Neural cell (in vitro differentiated cells): Measurements from ENCODE around the gene HNRNPAB. TPM values are rescaled to one million over a fixed set of nuclear protein-coding genes. Genes with fewer than 3 reads are reported as not detected.

ENCODE experiments used
- H2AFZ ChIP-seq: fragments of 200-600, 300-800 bp; sonication (generic), shearing (Covaris generic); 2 replicates; pipeline ENCODE4 v1.6.0; 2014; ENCODE audit warnings: low read depth, mild to moderate bottlenecking, antibody characterized with exemption, low read length, moderate library complexity
- H3F3A ChIP-seq: fragments of 200-600 bp; shearing (Covaris generic); 2 replicates; pipeline ENCODE4 v1.6.1; 2016; ENCODE audit warnings: mild to moderate bottlenecking, moderate library complexity, mixed read lengths, antibody characterized with exemption, low read length; ENCODE audit not compliant: insufficient read depth, poor library complexity, severe bottlenecking
- H3K27ac ChIP-seq: fragments of 200-600, 300-800 bp; sonication (generic), shearing (Covaris generic); 2 replicates; pipeline ENCODE4 v1.5.1; 2014; ENCODE audit warnings: mild to moderate bottlenecking, low read length, moderate library complexity
- H3K27me3 ChIP-seq: fragments of 300-800, 200-600 bp; sonication (generic), shearing (Covaris generic); 2 replicates; pipeline ENCODE4 v1.6.0; 2014; ENCODE audit warnings: mild to moderate bottlenecking, low read depth, low read length, moderate library complexity; ENCODE audit not compliant: insufficient read depth
- H3K36me3 ChIP-seq: fragments of 300-800, 200-600 bp; sonication (generic), shearing (Covaris generic); 2 replicates; pipeline ENCODE4 v1.5.1; 2014; ENCODE audit warnings: mild to moderate bottlenecking, antibody characterized with exemption, low read length, moderate library complexity; ENCODE audit not compliant: insufficient read depth
- H3K4me2 ChIP-seq: fragments of 300-800, 200-600 bp; sonication (generic), shearing (Covaris generic); 2 replicates; pipeline ENCODE4 v1.6.0; 2014; ENCODE audit warnings: mild to moderate bottlenecking, low read length
- H3K4me3 ChIP-seq: fragments of 300-800, 200-600 bp; sonication (generic), shearing (Covaris generic); 2 replicates; pipeline ENCODE4 v1.5.1; 2014; ENCODE audit warnings: mild to moderate bottlenecking, low read length, moderate library complexity
- H3K79me2 ChIP-seq: fragments of 200-600 bp; shearing (Covaris generic); replicated peaks from 2 replicates; pipeline ENCODE4 v1.6.0; 2014; ENCODE audit warnings: mild to moderate bottlenecking, low read length, moderate library complexity; ENCODE audit not compliant: insufficient read depth
- H3K9ac ChIP-seq: fragments of 300-800, 200-600 bp; sonication (generic), shearing (Covaris generic); 2 replicates; pipeline ENCODE4 v1.6.1; 2016; ENCODE audit warnings: mild to moderate bottlenecking, low read length, mixed read lengths
- H3K9me2 ChIP-seq: fragments of 200-600 bp; shearing (Covaris generic); 2 replicates; pipeline ENCODE4 v1.6.1; 2016; ENCODE audit warnings: mild to moderate bottlenecking, low read length, mixed read lengths; ENCODE audit not compliant: insufficient read depth
- H3K9me3 ChIP-seq: fragments of 200-600, 300-800 bp; sonication (generic), shearing (Covaris generic); 2 replicates; pipeline ENCODE4 v1.6.1; 2016; ENCODE audit warnings: mild to moderate bottlenecking, mixed run types, low read length, moderate library complexity, mixed read lengths
- H4K20me1 ChIP-seq: fragments of 200-600 bp; shearing (Covaris generic); 2 replicates; pipeline ENCODE4 v1.6.1; 2016; ENCODE audit warnings: mild to moderate bottlenecking, mixed run types; ENCODE audit not compliant: insufficient read depth
- CTCF ChIP-seq: fragments of 450-650 bp; IDR thresholded peaks from 2 replicates; pipeline ENCODE4 v1.5.1; 2014; ENCODE audit warnings: antibody characterized with exemption, mild to moderate bottlenecking, moderate library complexity; ENCODE audit not compliant: poor library complexity, severe bottlenecking
- EP300 ChIP-seq: fragments of 450-650 bp; conservative IDR thresholded peaks from 2 replicates; pipeline ENCODE4 v1.6.1; 2014; ENCODE audit warnings: antibody characterized with exemption, mild to moderate bottlenecking, moderate library complexity; ENCODE audit not compliant: poor library complexity, severe bottlenecking
- EZH2 ChIP-seq: fragments of 200-600, 300-800 bp; shearing (Covaris generic), sonication (generic); IDR thresholded peaks from 2 replicates; pipeline ENCODE4 v1.6.1; 2014; ENCODE audit warnings: antibody characterized with exemption, low read length, borderline replicate concordance, mild to moderate bottlenecking; ENCODE audit not compliant: insufficient read depth, poor library complexity, severe bottlenecking
- MXI1 ChIP-seq: fragments of 450-650 bp; conservative IDR thresholded peaks from 2 replicates; pipeline ENCODE4 v1.6.1; 2014; ENCODE audit warnings: antibody characterized with exemption, mild to moderate bottlenecking; ENCODE audit not compliant: poor library complexity, severe bottlenecking
- POLR2AphosphoS5 ChIP-seq: IDR thresholded peaks from 2 replicates; pipeline ENCODE4 v1.6.1; 2012
- RAD21 ChIP-seq: fragments of 450-650 bp; conservative IDR thresholded peaks from 2 replicates; pipeline ENCODE4 v1.6.1; 2014; ENCODE audit warnings: antibody characterized with exemption, mild to moderate bottlenecking, moderate library complexity
- REST ChIP-seq: IDR thresholded peaks from 2 replicates; pipeline ENCODE4 v1.6.1; 2012; ENCODE audit warnings: borderline replicate concordance
- SMC3 ChIP-seq: fragments of 450-650 bp; conservative IDR thresholded peaks from 2 replicates; pipeline ENCODE4 v1.6.1; 2014; ENCODE audit warnings: antibody characterized with exemption, mild to moderate bottlenecking, moderate library complexity; ENCODE audit not compliant: poor library complexity
- TAF1 ChIP-seq: IDR thresholded peaks from 2 replicates; pipeline ENCODE4 v1.6.1; 2012; ENCODE audit warnings: low read depth
- polyA plus RNA-seq: library from polyadenylated mRNA; depleted of rRNA; stranded (reverse); fragments of >200 nt; gene quantifications from 2 replicates; pipeline ENCODE4 v1.2.3, GENCODE V29; 2014

The HNRNPAB gene
- polyA plus RNA-seq, 1 donor from 2014 or later: 129 TPM

- H3K79me2 ChIP-seq: peaks cover 40% of the 10 kb centered on the region
- TF ChIP-seq RAD21 (no peak), CTCF (no peak), EP300 (no peak), TAF1 (no peak), SMC3 (no peak), POLR2AphosphoS5 (no peak), EZH2 (no peak), MXI1 (no peak)
- peak overlapping the region; percentile 86 for H3K9ac ChIP-seq
- peak overlapping the region; percentile 78 for H3K27ac ChIP-seq
- H4K20me1 ChIP-seq: peaks cover 24% of the 10 kb centered on the region
- H3K9me3 ChIP-seq: no peaks in the 10 kb centered on the region
- peak overlapping the region; percentile 94 for H3K4me2 ChIP-seq
- no peaks in the 10 kb centered on the region for H3F3A ChIP-seq
- H2AFZ ChIP-seq: no peak overlapping the region
- no peaks in the 10 kb centered on the region for H3K9me2 ChIP-seq
- H3K4me3 ChIP-seq: peak overlapping the region; percentile 91
- H3K27me3 ChIP-seq: no peaks in the 10 kb centered on the region
- no peaks in the 10 kb centered on the region for H3K36me3 ChIP-seq
These were observed 1.4 kb downstream of the HNRNPAB start for GRCh38 chr5:178205749-178206047.

DNA sequence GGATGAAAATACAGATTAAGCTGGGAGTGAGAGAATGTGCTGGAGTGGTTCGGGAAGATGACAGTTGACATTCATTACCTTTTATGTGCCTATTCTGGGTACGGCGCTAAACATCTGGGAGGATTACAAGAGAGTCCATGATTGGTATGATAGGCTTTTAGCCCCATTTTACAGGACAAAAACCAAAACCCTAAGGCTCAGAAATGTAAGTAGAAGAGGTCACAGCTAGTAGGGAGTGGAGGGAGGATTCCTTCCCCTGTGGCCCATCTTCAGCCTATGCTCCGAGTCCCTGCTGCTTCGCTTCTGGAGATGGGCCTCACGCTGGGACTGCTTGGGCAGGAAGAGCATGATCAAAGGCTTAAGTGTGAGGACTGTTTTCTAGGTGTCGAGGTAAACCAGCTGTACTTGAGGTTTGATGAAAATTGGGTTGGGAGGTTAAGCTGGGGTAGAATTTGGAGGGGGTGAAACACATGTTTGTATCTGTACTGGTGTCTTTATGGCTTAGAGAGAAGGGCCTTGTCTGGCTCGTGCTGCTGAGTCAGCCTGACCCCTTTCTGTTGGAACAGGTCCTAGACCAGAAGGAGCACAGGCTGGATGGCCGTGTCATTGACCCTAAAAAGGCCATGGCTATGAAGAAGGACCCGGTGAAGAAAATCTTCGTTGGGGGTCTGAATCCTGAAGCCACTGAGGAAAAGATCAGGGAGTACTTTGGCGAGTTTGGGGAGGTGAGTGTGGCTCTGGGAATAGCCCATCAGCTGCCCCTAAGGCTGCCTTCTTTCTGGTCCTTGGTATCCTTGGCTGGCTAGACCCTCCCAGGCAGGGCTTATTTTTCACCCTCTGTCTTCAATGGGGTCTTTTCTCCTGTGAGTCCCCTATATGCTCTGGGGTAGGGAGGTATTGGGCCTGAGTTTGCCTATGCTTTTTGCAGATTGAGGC, 2.1 kb downstream of the HNRNPAB start:
- H2AFZ ChIP-seq: no peak overlapping the region
- no peaks in the 10 kb centered on the region for H3F3A ChIP-seq
- peak overlapping the region; percentile 91 for H3K4me3 ChIP-seq
- peak overlapping the region; percentile 94 for H3K4me2 ChIP-seq
- no peaks in the 10 kb centered on the region for H3K27me3 ChIP-seq
- peak overlapping the region; percentile 86 for H3K9ac ChIP-seq
- peaks cover 40% of the 10 kb centered on the region for H3K79me2 ChIP-seq
- no peak for TF ChIP-seq TAF1
- no peak for TF ChIP-seq RAD21
- TF ChIP-seq EP300: no peak
- TF ChIP-seq CTCF: no peak
- TF ChIP-seq SMC3: no peak
- TF ChIP-seq EZH2: no peak
- TF ChIP-seq REST: no peak
- H3K9me2 ChIP-seq: no peaks in the 10 kb centered on the region
- no peak overlapping the region for H3K27ac ChIP-seq
- H4K20me1 ChIP-seq: peaks cover 24% of the 10 kb centered on the region
- no peaks in the 10 kb centered on the region for H3K9me3 ChIP-seq
- no peaks in the 10 kb centered on the region for H3K36me3 ChIP-seq
